OCI-LY7 (cell line): ENCODE measurements around the gene ARPC5L. TPM values are rescaled to one million over a fixed set of nuclear protein-coding genes. Genes with fewer than 3 reads are reported as not detected.

Experiments used
- BruUV-seq: library from RNA; stranded (reverse); fragments of 400-500 nt; replicated peaks from 2 replicates; lab custom pipeline; 2021; lab: Mats Ljungman, UMichigan
- CTCF ChIA-PET: fragments of 300-600 bp; sonication (Branson Sonifier 250); formaldehyde crosslinking; loops from one replicate; lab custom pipeline; 2022; ENCODE audit warnings: antibody characterized with exemption; ENCODE audit not compliant: unreplicated experiment; lab: Charles Lee
- POLR2A ChIA-PET: fragments of 300-600 bp; sonication (Branson Sonifier 250); formaldehyde crosslinking; loops from one replicate; lab custom pipeline; 2022; ENCODE audit warnings: antibody characterized with exemption; lab: Charles Lee
- DNase-seq: peaks from one replicate; pipeline ENCODE4 v3.0.0-alpha.2; 2015; ENCODE audit warnings: low spot score
- H2AFZ ChIP-seq: fragments of 200-600 bp; sonication (generic), shearing (Covaris generic); 2 replicates; pipeline ENCODE4 v1.6.1; 2014; ENCODE audit warnings: mild to moderate bottlenecking, antibody characterized with exemption, low read length, moderate library complexity
- H3K27ac ChIP-seq: fragments of 200-600 bp; sonication (generic); 2 replicates; pipeline ENCODE4 v1.5.1; 2014; ENCODE audit warnings: mixed run types, low read depth, mild to moderate bottlenecking, moderate library complexity, low read length, inconsistent platforms; ENCODE audit not compliant: poor library complexity, severe bottlenecking
- H3K36me3 ChIP-seq: fragments of 200-600 bp; sonication (generic); 2 replicates; pipeline ENCODE4 v1.6.1; 2014; ENCODE audit warnings: mild to moderate bottlenecking, antibody characterized with exemption, low read length, moderate library complexity, mixed read lengths; ENCODE audit not compliant: insufficient read depth
- H3K4me1 ChIP-seq: fragments of 200-600 bp; sonication (generic); 2 replicates; pipeline ENCODE4 v1.5.1; 2014; ENCODE audit warnings: mild to moderate bottlenecking, low read length; ENCODE audit not compliant: insufficient read depth, poor library complexity, severe bottlenecking
- H3K4me2 ChIP-seq: fragments of 200-600 bp; sonication (generic); 2 replicates; pipeline ENCODE4 v1.6.1; 2014; ENCODE audit warnings: mild to moderate bottlenecking, low read length
- H3K4me3 ChIP-seq: fragments of 200-600 bp; sonication (generic); 2 replicates; pipeline ENCODE4 v1.5.1; 2014; ENCODE audit warnings: mild to moderate bottlenecking, low read depth, low read length; ENCODE audit not compliant: poor library complexity, severe bottlenecking
- H3K79me2 ChIP-seq: fragments of 200-600 bp; sonication (generic); 2 replicates; pipeline ENCODE4 v1.6.1; 2016; ENCODE audit warnings: low read depth, mild to moderate bottlenecking, low read length, moderate library complexity, mixed read lengths; ENCODE audit not compliant: insufficient read depth
- H3K9me2 ChIP-seq: fragments of 200-600 bp; sonication (generic); 2 replicates; pipeline ENCODE4 v1.6.1; 2016; ENCODE audit warnings: mild to moderate bottlenecking, low read length, mixed read lengths; ENCODE audit not compliant: insufficient read depth
- H3K9me3 ChIP-seq: fragments of 200-600 bp; sonication (generic); 2 replicates; pipeline ENCODE4 v1.6.1; 2014; ENCODE audit warnings: mild to moderate bottlenecking, mixed run types, low read length, mixed read lengths
- H4K20me1 ChIP-seq: fragments of 200-600 bp; sonication (generic); 2 replicates; pipeline ENCODE4 v1.6.1; 2014; ENCODE audit warnings: mild to moderate bottlenecking, antibody characterized with exemption, low read length, moderate library complexity, mixed read lengths; ENCODE audit not compliant: insufficient read depth
- CTCF ChIP-seq: fragments of 200-600 bp; sonication (generic); conservative IDR thresholded peaks from 2 replicates; pipeline ENCODE4 v1.5.1; 2014; ENCODE audit warnings: mild to moderate bottlenecking, antibody characterized with exemption, low read length, moderate library complexity, mixed read lengths
- EZH2phosphoT487 ChIP-seq: fragments of 200-600 bp; sonication (generic); IDR thresholded peaks from 2 replicates; pipeline ENCODE4 v1.6.1; 2018; ENCODE audit warnings: low read depth, borderline replicate concordance, mild to moderate bottlenecking, mixed run types, antibody characterized with exemption, low read length, moderate library complexity, mixed read lengths
- intact Hi-C: fragments of 100-400 bp; cut with micrococcal nuclease; formaldehyde crosslinking; loops from one replicate; pipeline ENCODE4 v1.10.0; 2022; ENCODE audit not compliant: unreplicated experiment
- total RNA-seq, 2 experiments: library from RNA; depleted of rRNA in 1 of 2; stranded (reverse); fragments of >200 nt in 1 of 2; shearing (Covaris generic) in 1 of 2; gene quantifications; 2 replicates each; pipeline ENCODE4 v1.2.3, GENCODE V29; 2014 to 2022

ARPC5L gene
- total RNA-seq, 2 experiments from 2014 or later = 74.0 to 107 TPM

- DNase-seq = no peak
- POLR2A ChIA-PET = interaction anchor here (0.7 kb wide), 2 partner anchors 34 to 85 kb away, joined by 3 read pairs; no protein-coding TSS in a partner anchor
- CTCF ChIA-PET = no interaction called here
- intact Hi-C loops = no loop called here
- H3K4me2 ChIP-seq = no peak overlapping the region
- peaks cover 79% of the 10 kb centered on the region for H3K36me3 ChIP-seq
- H3K9me2 ChIP-seq = no peaks in the 10 kb centered on the region
- H4K20me1 ChIP-seq = peaks cover 6% of the 10 kb centered on the region; the same call in 1 of the 2 replicates
- H2AFZ ChIP-seq = no peak overlapping the region
- H3K4me1 ChIP-seq = peaks cover 27% of the 10 kb centered on the region
- BruUV-seq = TSS peak; percentile 61
- no peaks in the 10 kb centered on the region for H3K9me3 ChIP-seq
- TF ChIP-seq CTCF = no peak
- no peak for TF ChIP-seq EZH2phosphoT487
- no peak overlapping the region for H3K27ac ChIP-seq
- H3K79me2 ChIP-seq = peaks cover 18% of the 10 kb centered on the region
- no peak overlapping the region for H3K4me3 ChIP-seq
Measured at GRCh38 chr9:124878518-124878917, 16.6 kb downstream of the ARPC5L start.

DNA sequence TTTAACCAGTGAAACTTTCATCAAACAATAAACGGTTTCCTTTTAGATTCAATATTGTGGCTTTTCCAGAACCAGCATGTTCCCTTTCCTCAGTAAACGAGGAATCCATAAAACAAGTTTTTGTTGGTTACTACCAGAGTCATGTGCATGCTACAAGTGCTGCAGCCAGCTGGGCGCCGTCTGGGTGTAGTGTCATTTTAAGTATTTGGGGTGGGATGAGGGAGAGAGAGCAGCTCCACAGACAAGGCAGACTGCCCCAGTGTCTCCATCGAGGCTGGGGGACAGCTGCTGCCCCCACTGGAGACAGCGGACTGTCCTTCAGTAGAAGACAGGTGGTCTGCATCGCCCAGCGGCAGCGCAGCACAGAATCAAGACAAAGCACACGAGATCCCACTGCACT, 17.3 kb downstream of the ARPC5L start:
- H3K36me3 ChIP-seq = peaks cover 72% of the 10 kb centered on the region
- no peak for DNase-seq
- intact Hi-C loops = no loop called here
- H2AFZ ChIP-seq = no peak overlapping the region
- no TSS peak for BruUV-seq
- no peaks in the 10 kb centered on the region; the same call in 1 of the 2 replicates for H4K20me1 ChIP-seq
- H3K27ac ChIP-seq = no peak overlapping the region
- CTCF ChIA-PET = no interaction called here
- no peak overlapping the region for H3K4me2 ChIP-seq
- POLR2A ChIA-PET = interaction anchor here (0.7 to 1.4 kb wide), 2 partner anchors 9 to 85 kb away, joined by 3 to 4 read pairs; no protein-coding TSS in a partner anchor
- TF ChIP-seq EZH2phosphoT487 = no peak
- TF ChIP-seq CTCF = no peak
- peaks cover 11% of the 10 kb centered on the region; the same call in 1 of the 2 replicates for H3K79me2 ChIP-seq
- H3K4me1 ChIP-seq = peaks cover 20% of the 10 kb centered on the region
- no peak overlapping the region for H3K4me3 ChIP-seq
- no peaks in the 10 kb centered on the region for H3K9me3 ChIP-seq
- H3K9me2 ChIP-seq = no peaks in the 10 kb centered on the region

GRCh38 chr9:124880501-124880900, 18.6 kb downstream of the ARPC5L start:
- intact Hi-C loops = no loop called here
- Histone ChIP-seq H3K4me2 (peak overlapping the region; percentile 50), H3K79me2 (no peaks in the 10 kb centered on the region; the same call in 1 of the 2 replicates), H3K4me1 (peaks cover 20% of the 10 kb centered on the region), H4K20me1 (no peaks in the 10 kb centered on the region; the same call in 1 of the 2 replicates), H3K9me3 (no peaks in the 10 kb centered on the region), H3K9me2 (no peaks in the 10 kb centered on the region), H3K27ac (peak overlapping the region; percentile 52), H2AFZ (no peak overlapping the region), H3K36me3 (peaks cover 62% of the 10 kb centered on the region), H3K4me3 (no peak overlapping the region)
- no TSS peak for BruUV-seq
- ChIA-PET POLR2A (interaction anchor here (0.5 to 1.4 kb wide), 2 partner anchors 11 to 13 kb away, joined by 3 to 4 read pairs; no protein-coding TSS in a partner anchor), CTCF (no interaction called here)
- peak; percentile 70 for DNase-seq
- TF ChIP-seq CTCF (no peak), EZH2phosphoT487 (no peak)
